ENCODE results near the gene VAPA. TPM values are rescaled to one million over a fixed set of nuclear protein-coding genes. Genes with fewer than 3 reads are reported as not detected.
A peak's percentile ranks its signal among the peaks of the same experiment; 100 is the strongest.
"Not testable (repeated sequence)": the region's sequence is repeated elsewhere in the genome, so short reads cannot be mapped to it uniquely, and the experiment has no call there.

Gene VAPA
- total RNA-seq, 1 donor from 2014 or later, result 203 TPM

GRCh38 chr18:9910071-9910470 lies 3.7 kb upstream of the VAPA start:
- intact Hi-C loops (cut with DNase I), result loop anchor here (10.0 kb wide), 2 partner anchors 65 to 295 kb away; partner anchors contain the start of gene PPP4R1
- ATAC-seq (no peak), DNase-seq (ENCODE audit: missing footprints) (no peak)

DNA sequence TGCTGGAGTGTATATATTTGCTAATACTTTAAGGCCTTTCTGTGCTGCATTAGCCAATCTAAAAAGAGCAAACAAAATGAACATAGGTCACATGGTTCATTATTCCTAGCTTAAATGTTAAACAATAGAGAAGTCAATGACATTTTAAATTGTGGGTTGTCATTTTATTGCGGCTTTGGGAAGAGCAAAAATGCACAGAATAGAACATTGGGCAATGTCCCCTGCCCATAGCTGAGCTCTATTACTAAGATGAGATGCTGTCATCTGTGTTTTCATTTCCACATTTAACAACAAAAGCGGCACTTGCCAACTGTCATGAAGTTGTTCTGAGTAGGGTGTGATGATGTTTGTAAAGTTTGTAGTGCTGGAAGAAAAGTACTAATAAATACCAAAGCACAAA lies 3.2 kb upstream of the VAPA start:
- ATAC-seq (no peak), DNase-seq (ENCODE audit: missing footprints) (no peak)
- intact Hi-C loops (cut with DNase I), result loop anchor here (10.0 kb wide), 2 partner anchors 66 to 296 kb away; partner anchors contain the start of gene PPP4R1

- no peak for DNase-seq (ENCODE audit: missing footprints)
- no peak for ATAC-seq
- intact Hi-C loops (cut with DNase I), result loop anchor here (10.0 kb wide), 2 partner anchors 66 to 296 kb away; partner anchors contain the start of gene PPP4R1
Observed at GRCh38 chr18:9911226-9911625, 2.6 kb upstream of the VAPA start.

GRCh38 chr18:9912285-9912684 lies 1.5 kb upstream of the VAPA start:
- intact Hi-C loops (cut with DNase I), result loop anchor here (10.0 kb wide), 2 partner anchors 67 to 297 kb away; partner anchors contain the start of gene PPP4R1
- not testable (repeated sequence) for DNase-seq (ENCODE audit: missing footprints); ATAC-seq

- ATAC-seq (peak; percentile 0), DNase-seq (ENCODE audit: missing footprints) (no peak)
- intact Hi-C loops (cut with DNase I), result loop anchor here (10.0 kb wide), 2 partner anchors 68 to 298 kb away; partner anchors contain the start of gene PPP4R1
Observed at GRCh38 chr18:9913151-9913525, 678 bp upstream of the VAPA start.

GRCh38 chr18:9914334-9914583 lies 443 bp downstream of the VAPA start:
- DNase-seq (ENCODE audit: missing footprints) (no peak), ATAC-seq (no peak)
- intact Hi-C loops (cut with DNase I), result loop anchor here (2.0 to 10.0 kb wide), 3 partner anchors 69 to 299 kb away; partner anchors contain the start of gene PPP4R1

- intact Hi-C loops (cut with DNase I), result loop anchor here (2.0 to 10.0 kb wide), 4 partner anchors 38 to 300 kb away; partner anchors contain the start of gene PPP4R1
- DNase-seq (ENCODE audit: missing footprints), result peak; percentile 89
- peak; percentile 24 for ATAC-seq
Observed at GRCh38 chr18:9914584-9915290, 921 bp downstream of the VAPA start.

DNA sequence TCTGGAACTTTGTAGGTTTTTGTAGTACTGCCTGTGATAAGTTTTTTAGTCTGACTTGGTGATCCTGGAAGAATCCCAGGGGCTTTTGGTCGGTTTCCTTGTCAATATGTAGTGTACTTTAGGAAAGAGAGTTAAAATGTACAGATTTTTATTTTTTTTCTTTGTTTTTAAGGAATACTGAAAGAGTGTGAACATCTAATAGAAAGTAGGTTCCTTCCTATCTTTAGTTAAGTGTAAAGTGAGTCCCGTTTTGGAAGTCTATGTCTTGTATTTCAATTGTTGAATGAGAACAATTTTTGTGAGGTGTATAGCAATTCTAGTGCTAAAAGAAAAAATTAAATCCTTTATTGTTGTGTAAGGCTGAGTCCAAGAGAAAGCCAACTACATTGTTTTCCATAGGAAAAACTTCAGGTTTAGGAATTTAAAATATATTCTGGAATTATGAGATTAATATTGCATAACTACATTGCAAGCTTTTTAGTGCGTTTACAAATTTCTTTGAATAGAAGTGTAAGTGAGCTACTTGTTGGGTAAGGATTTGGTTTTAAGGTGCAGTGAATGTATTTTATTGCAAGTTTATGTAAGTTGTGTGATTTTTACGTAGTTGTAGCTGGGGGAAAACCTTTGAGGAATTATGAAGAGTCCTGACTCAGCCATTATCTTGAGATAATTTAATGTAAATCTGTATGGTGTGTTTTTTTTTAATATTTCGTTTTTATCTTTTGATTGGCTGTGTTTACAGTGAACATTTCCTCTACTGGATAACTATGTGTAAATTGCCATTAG lies 1.7 kb downstream of the VAPA start:
- ATAC-seq (no peak), DNase-seq (ENCODE audit: missing footprints) (no peak)
- intact Hi-C loops (cut with DNase I), result loop anchor here (2.0 to 10.0 kb wide), 4 partner anchors 37 to 301 kb away; partner anchors contain the start of gene PPP4R1

DNA sequence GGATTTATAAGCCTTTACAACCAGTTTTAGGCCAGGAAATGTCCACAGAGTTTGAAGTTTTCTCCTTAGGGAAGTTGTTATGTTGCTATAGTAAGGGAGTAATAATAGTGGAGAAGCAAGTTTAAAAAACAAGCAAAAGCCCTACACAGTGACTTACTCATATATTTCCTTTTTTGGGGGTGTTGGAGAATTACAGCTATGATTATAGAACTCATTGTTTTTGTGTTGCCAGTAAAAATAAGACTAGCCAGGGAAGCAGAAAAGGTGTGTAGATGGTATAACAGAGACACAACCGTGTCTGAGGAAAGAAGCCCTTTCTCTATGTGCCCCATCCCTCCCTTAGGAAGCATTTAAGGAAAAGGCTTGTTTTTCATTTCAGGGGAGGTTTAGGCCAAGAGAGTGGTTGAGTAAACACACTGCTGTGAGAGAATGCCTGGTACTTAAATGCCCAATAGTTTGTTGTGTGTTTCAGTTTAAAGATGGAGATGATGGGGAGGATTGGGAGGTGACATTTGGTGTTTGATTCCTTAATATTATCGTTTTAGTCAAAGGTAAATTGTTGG lies 2.3 kb downstream of the VAPA start:
- intact Hi-C loops (cut with DNase I), result loop anchor here (5.0 to 10.0 kb wide), 3 partner anchors 36 to 301 kb away; partner anchors contain the start of gene PPP4R1
- ATAC-seq (no peak), DNase-seq (ENCODE audit: missing footprints) (no peak)

- DNase-seq (ENCODE audit: missing footprints) (no peak), ATAC-seq (no peak)
- intact Hi-C loops (cut with DNase I), result loop anchor here (5.0 to 10.0 kb wide), 3 partner anchors 35 to 302 kb away; partner anchors contain the start of gene PPP4R1
Observed at GRCh38 chr18:9916808-9917207, 3.0 kb downstream of the VAPA start.

GRCh38 chr18:9918016-9918680 lies 4.3 kb downstream of the VAPA start:
- intact Hi-C loops (cut with DNase I), result loop anchor here (5.0 to 10.0 kb wide), 3 partner anchors 34 to 303 kb away; partner anchors contain the start of gene PPP4R1
- DNase-seq (ENCODE audit: missing footprints) (no peak), ATAC-seq (no peak)

GRCh38 chr18:9919564-9920232 lies 5.9 kb downstream of the VAPA start:
- no peak for ATAC-seq
- DNase-seq (ENCODE audit: missing footprints), result no peak
- intact Hi-C loops (cut with DNase I), result loop anchor here (5.0 to 10.0 kb wide), 3 partner anchors 33 to 305 kb away; partner anchors contain the start of gene PPP4R1

GRCh38 chr18:9922592-9923311 lies 8.9 kb downstream of the VAPA start:
- DNase-seq (ENCODE audit: missing footprints) (no peak), ATAC-seq (no peak)
- intact Hi-C loops (cut with DNase I), result no loop called here

DNA sequence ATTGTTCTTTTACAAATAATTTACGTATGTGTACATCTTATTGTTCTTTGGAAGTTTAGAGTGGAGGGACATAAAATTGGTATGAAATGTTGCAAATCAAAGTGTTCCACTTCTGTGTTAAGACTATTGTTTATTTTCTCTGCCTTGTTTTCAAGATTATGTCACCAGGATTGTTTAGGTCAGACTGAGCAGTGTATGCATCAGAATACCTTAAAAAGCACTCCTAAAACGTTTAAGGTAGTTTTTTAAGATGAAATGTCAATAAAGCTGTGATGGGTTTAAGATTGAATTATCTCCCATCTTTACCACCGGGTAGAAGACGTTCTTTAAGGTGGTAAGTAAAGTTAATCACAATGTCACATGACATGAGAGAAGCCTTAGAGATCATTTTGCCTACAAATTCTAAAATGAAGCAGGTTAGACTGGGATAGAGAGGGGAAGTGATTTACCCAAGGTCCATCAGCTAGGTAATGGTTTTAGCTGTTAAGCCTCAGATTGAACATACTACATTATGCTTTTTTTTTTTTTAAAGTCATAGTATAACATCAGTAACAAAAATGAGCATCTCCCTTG lies 10.6 kb downstream of the VAPA start:
- ATAC-seq (no peak), DNase-seq (ENCODE audit: missing footprints) (no peak)
- intact Hi-C loops (cut with DNase I), result no loop called here

DNA sequence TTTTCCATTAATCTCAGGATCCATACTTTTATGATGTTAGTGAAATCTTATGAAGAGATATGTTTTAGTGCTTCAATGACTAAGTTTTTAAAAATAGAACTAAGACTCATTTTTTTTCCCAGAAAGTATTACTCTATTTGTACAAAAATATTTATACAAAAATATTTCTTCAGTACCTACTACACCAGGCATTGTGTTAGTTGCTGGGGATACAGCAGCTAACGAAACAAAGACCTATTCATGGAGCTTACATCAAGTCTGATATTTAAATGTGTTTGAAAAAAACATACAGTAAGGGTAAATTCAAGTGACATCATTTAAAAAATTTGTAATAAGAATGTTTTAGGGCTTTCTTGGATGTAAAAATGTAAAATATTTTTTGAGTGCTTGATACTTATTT lies 11.6 kb downstream of the VAPA start:
- intact Hi-C loops (cut with DNase I), result no loop called here
- DNase-seq (ENCODE audit: missing footprints) (no peak), ATAC-seq (no peak)

GRCh38 chr18:9925795-9926194 lies 12.0 kb downstream of the VAPA start:
- intact Hi-C loops (cut with DNase I), result no loop called here
- DNase-seq (ENCODE audit: missing footprints) (no peak), ATAC-seq (no peak)

- DNase-seq (ENCODE audit: missing footprints), result no peak
- ATAC-seq, result no peak
- intact Hi-C loops (cut with DNase I), result no loop called here
Observed at GRCh38 chr18:9926223-9926894, 12.5 kb downstream of the VAPA start.
